NOMO-1 (cell line): Measurements from ENCODE around the gene PTPN1.

Experiments used
- DNase-seq, 2 experiments: peaks; one replicate each; lab custom pipeline; 2025; ENCODE audit not compliant: unreplicated experiment in 2 of 2; lab: John Stamatoyannopoulos, UW

PTPN1 gene

DNA sequence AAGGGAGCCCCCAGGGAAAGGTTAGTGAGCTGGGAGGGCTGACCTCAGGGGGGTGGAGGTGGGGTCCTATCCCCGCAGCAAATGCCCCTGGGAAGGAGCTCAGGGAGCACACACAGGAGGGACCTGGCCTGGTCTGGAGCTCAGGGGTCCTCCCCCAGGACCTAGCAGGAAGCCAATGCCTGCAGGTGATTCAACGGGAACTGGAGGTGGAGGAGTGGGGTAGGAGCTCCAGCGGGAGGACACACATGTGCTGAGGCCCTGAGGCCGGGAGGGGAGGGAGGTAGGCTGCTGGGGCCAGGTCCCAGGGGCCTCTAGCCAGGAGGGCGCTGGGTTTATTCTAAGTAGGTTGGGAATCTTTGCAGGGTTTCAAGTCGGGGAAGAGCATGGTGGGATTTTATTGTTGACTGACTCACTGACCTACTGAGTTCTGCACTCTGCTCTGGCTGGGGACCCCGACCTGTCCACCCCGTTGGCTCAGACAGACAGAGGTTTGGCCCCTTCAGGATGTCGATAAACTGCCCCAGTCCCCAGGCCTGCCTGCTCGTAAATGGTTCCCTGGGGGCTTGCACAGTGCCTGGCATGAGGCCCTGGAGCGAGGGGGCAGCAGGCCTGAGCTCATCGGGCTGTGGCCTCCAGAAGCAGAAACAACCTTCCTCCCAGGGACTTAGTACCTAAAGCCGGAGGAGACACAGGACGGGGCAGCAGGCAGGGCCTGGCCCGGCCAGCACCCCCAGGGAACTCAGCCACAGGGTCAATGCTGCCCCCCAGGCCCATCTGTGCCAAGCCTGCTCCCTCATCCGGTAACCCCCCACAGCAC, 118.9 kb downstream of the PTPN1 start:
- DNase-seq, result no peak

DNA sequence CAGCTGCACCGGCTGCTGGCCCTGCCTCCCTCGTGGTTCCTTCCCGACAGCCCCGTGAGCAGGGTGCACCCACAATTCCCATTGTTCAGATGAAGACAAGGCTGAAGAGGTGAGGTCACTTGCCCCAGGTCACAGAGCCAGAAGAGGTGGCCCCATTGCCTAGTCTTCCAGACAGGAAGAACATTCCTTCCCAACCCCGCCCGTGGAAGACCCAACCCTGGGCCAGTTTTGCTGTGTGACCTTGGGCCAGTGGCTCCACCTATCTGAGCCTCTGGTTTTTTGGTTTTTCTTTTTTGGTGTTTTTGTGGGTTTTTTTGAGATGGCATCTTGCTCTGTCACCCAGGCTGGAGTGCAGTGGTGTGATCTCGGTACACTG, 119.5 kb downstream of the PTPN1 start:
- no peak for DNase-seq

DNA sequence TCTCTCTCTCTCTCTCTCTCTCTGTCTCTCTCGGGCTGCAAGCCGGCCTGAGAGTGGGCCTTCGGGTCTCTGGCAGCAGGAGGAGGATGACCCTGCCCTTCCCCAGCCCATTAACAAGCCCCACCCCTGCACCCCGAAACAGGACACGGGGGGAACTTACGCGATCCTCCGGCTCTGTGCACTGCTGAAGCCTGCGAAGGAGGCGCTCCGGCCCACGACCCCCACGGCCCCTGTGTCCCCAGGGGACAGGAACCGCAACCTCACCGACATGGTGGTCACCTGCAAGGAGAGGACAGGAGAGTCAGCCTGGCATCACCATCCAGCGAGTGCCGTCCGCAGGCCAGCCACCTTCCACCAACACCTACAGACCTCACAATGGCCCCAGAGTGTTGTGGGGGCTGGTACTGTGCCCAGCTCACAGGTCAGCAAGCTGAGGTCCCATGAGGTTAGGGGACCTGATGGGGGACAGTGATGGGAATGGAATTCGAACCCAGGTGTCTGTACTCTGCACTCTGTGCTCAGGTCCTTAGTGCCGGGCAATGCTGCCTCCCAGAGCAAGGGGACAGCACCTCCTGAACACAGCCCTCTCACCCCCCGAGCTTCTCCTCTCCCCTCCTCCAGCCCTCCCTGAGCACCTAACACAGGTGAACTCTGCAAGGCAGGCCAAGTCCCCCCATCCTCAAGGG, 120.5 kb downstream of the PTPN1 start:
- no peak for DNase-seq

DNA sequence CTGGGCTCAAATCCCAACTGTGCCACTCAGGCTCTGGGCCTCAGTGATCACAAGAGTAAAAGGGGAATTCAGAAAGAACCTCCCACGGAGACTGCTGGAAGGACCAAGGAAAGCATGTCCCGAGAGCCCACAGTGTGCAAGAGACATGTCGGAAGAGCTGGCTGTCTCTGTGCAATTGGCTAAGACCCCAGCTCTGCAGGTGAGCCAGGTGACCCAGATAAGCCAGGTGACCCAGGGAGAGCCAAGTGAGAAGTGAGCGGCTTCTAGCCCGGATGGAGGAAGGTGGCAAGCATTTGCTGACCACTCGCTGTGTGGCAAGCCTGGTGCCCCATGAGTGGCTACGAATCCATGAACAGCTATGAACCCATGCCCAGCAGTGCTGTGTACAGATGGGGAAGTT, 122.1 kb downstream of the PTPN1 start:
- no peak for DNase-seq

DNA sequence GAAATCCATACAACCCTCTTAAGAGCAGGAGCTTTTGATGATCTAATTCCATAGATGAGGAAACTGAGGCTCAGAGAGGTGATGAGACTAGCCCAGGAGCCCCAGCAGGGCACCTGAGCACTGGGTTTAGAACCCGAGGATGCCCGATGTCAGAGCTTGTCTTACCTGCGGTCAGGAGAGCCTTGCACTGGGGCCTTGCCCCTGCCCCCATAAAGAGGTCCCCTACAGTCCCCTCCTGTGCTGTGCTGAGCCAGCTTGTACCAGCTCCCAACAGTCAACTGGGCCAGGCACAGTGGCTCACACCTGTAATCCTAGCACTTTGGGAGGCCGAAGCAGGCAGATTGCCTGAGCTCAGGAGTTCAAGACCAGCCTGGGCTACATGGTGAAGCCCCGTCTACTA, 122.5 kb downstream of the PTPN1 start:
- no peak for DNase-seq

DNA sequence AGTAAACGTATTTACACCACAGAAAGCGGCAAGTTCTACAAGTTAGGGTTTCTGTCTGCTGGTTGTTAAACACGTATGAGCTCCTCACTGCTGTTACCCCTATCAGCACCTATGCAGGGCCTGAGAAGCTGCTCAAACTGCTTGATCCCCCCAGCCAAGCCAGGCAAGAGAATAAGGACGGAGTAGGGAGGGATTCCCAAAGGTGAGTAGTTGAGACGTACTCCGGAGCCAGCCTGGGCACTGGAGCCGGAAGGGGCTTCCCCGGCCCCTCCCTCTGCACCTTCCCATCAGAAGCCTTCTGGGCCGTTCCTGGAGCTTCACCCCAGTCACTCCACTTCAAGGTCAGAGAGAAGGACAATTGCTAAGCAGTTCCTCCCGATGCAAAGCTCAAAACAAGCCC, 123.2 kb downstream of the PTPN1 start:
- DNase-seq, result no peak

DNA sequence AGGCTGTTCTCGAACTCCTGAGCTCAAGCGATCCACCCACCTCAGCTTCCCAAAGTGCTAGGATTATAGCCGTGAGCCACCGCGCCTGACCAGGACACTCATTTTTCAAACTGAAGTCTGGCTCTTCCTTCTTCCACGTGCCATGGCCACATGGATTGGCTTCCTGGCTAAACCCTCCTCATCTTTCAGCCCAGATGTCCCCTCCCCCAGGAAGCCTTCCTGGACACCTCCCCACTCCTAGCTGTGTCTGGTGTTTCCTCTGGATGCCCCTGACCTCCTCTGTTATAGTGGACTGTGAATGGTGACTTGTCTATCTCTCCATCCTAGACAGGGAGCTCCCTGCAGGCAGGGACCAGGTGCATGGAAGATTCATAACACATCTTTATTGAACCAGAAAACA, 124.0 kb downstream of the PTPN1 start:
- no peak for DNase-seq
